ENCODE data around the gene ARL3. TPM values are rescaled to one million over a fixed set of nuclear protein-coding genes. Genes with fewer than 3 reads are reported as not detected.
A peak's percentile ranks its signal among the peaks of the same experiment; 100 is the strongest.

ARL3 gene
- total RNA-seq, 1 experiment from 2014 or later = 16.5 TPM

GRCh38 chr10:102676534-102677315, 37.5 kb downstream of the ARL3 start:
- Histone ChIP-seq H3K18ac (ENCODE audit: insufficient read length, low read depth, low read length) (no peak overlapping the region), H4K91ac (ENCODE audit: insufficient read length, low read depth, low read length) (no peak overlapping the region), H3K79me2 (ENCODE audit: insufficient read depth, low read length) (no peaks in the 10 kb centered on the region), H2BK120ac (ENCODE audit: low read depth, low read length, poor library complexity, severe bottlenecking) (no peak overlapping the region), H3K27ac (ENCODE audit: insufficient read length, low read depth, low read length) (no peak overlapping the region), H3K27me3 (ENCODE audit: insufficient read depth, low read length) (no peaks in the 10 kb centered on the region), H2AK5ac (ENCODE audit: insufficient read length, low read length) (no peak overlapping the region), H3K56ac (ENCODE audit: insufficient read length, low read depth, low read length) (no peak overlapping the region), H2BK20ac (ENCODE audit: low read depth, low read length, poor library complexity, severe bottlenecking) (no peak overlapping the region), H3K9ac (ENCODE audit: extremely low read depth, insufficient read length, low read length) (no peak overlapping the region), H2AFZ (ENCODE audit: low read length) (no peak overlapping the region), H3K4ac (ENCODE audit: low read depth, low read length) (no peak overlapping the region), H4K8ac (replicated peaks; ENCODE audit: insufficient read length, low read depth, low read length) (no peak overlapping the region), H2BK12ac (ENCODE audit: insufficient read length, low read depth, low read length) (no peak overlapping the region), H3K14ac (ENCODE audit: insufficient read depth, low read length) (no peak overlapping the region), H4K20me1 (ENCODE audit: control insufficient read depth, insufficient read depth, insufficient read length) (no peaks in the 10 kb centered on the region), H3T11ph (ENCODE audit: low read length) (no peak overlapping the region), H3K9me3 (ENCODE audit: control insufficient read depth, low read depth, low read length) (no peaks in the 10 kb centered on the region), H2BK15ac (ENCODE audit: low read depth, low read length) (no peak overlapping the region), H2BK5ac (ENCODE audit: insufficient read length, low read length) (no peak overlapping the region), H3K4me1 (ENCODE audit: insufficient read depth, low read length) (peaks cover 15% of the 10 kb centered on the region; the same call in 1 of the 2 replicates), H3K23me2 (ENCODE audit: insufficient read length, low read depth, low read length, poor library complexity, severe bottlenecking) (no peaks in the 10 kb centered on the region), H3K23ac (ENCODE audit: insufficient read length, low read depth, low read length) (no peak overlapping the region), H4K5ac (ENCODE audit: insufficient read length, low read depth, low read length) (no peak overlapping the region), H3K4me2 (ENCODE audit: insufficient read depth, insufficient read length, low read length) (no peak overlapping the region), H3K79me1 (ENCODE audit: insufficient read depth, low read depth, low read length, poor library complexity, severe bottlenecking) (no peaks in the 10 kb centered on the region)
- DNase-seq = no peak
- WGBS (ENCODE audit: extremely low coverage, insufficient read length, low lambda C conversion rate) = no CpG with 5 or more reads among the region's 9 CpGs
- Mint-ChIP-seq H3K4me1 (peaks cover 68 to 74% of the 10 kb centered on the region in 2 experiments), H3K9me3 (no peaks in the 10 kb centered on the region), H3K27ac (peak overlapping the region in 1 of 3 experiments; percentile 65; a peak in 1 of 7 replicates), H3K4me3 (no peak overlapping the region), H3K36me3 (ENCODE audit: insufficient read depth in 1 of 3, low read depth in 3 of 3) (peaks cover 2 to 11% (median 8%) of the 10 kb centered on the region in 3 experiments; a peak in 6 of 7 replicates), H3K27me3 (ENCODE audit: low read depth) (no peaks in the 10 kb centered on the region)
- TF ChIP-seq CTCF (conservative IDR thresholded peaks at IDR 0.05) = no peak
